Stimulated activated CD4-positive, alpha-beta T cell treated with anti-CD3 and anti-CD28 coated beads, Interleukin-15, amount 100 ng/mL, for 24 hours (primary cell): ENCODE measurements around the gene TNS3.
"Not testable (repeated sequence)": the region's sequence is repeated elsewhere in the genome, so short reads cannot be mapped to it uniquely, and the experiment has no call there.

Experiments used
- DNase-seq: peaks from one replicate; pipeline ENCODE4 v3.0.0-alpha.2; 2020

TNS3 gene

GRCh38 chr7:47602272-47603004, 20.5 kb upstream of the TNS3 start:
- DNase-seq, result no peak

GRCh38 chr7:47601881-47602249, 20.0 kb upstream of the TNS3 start:
- DNase-seq, result no peak

GRCh38 chr7:47601119-47601880, 19.4 kb upstream of the TNS3 start:
- DNase-seq, result no peak

GRCh38 chr7:47600199-47601118, 18.5 kb upstream of the TNS3 start:
- DNase-seq, result no peak

GRCh38 chr7:47597379-47597778, 15.5 kb upstream of the TNS3 start:
- no peak for DNase-seq

- DNase-seq, result no peak
Observed at GRCh38 chr7:47596502-47597202, 14.7 kb upstream of the TNS3 start.

- DNase-seq, result no peak
Observed at GRCh38 chr7:47594406-47594805, 12.5 kb upstream of the TNS3 start.

- DNase-seq, result no peak
Observed at GRCh38 chr7:47591655-47592572, 10.0 kb upstream of the TNS3 start.

GRCh38 chr7:47591089-47591654, 9.3 kb upstream of the TNS3 start:
- no peak for DNase-seq

GRCh38 chr7:47590215-47590614, 8.3 kb upstream of the TNS3 start:
- not testable (repeated sequence) for DNase-seq

GRCh38 chr7:47588704-47589225, 6.9 kb upstream of the TNS3 start:
- DNase-seq, result no peak

GRCh38 chr7:47587976-47588375, 6.1 kb upstream of the TNS3 start:
- DNase-seq, result no peak

GRCh38 chr7:47587351-47587750, 5.4 kb upstream of the TNS3 start:
- no peak for DNase-seq

GRCh38 chr7:47586925-47587324, 5.0 kb upstream of the TNS3 start:
- DNase-seq, result no peak

- not testable (repeated sequence) for DNase-seq
Observed at GRCh38 chr7:47586161-47586670, 4.3 kb upstream of the TNS3 start.

- no peak for DNase-seq
Observed at GRCh38 chr7:47584536-47584895, 2.6 kb upstream of the TNS3 start.

- DNase-seq, result no peak
Observed at GRCh38 chr7:47583739-47584535, 2.0 kb upstream of the TNS3 start.

- no peak for DNase-seq
Observed at GRCh38 chr7:47582764-47583738, 1.1 kb upstream of the TNS3 start.

GRCh38 chr7:47581438-47581803, 490 bp downstream of the TNS3 start:
- DNase-seq, result no peak
